Measurements from ENCODE around the gene SLC9A9. TPM values are rescaled to one million over a fixed set of nuclear protein-coding genes. Genes with fewer than 3 reads are reported as not detected.

SLC9A9 gene
- total and polyA plus RNA-seq, 9 of the 15 experiments (the other 6 are each of a cell fraction or from before 2014, with no cell fraction given) = 0.03 to 0.13 TPM; not detected in 7

- no peaks in the 10 kb centered on the region for H4K20me1 ChIP-seq (replicated peaks; ENCODE audit: control insufficient read depth, insufficient read depth, low read length)
- H3K36me3 ChIP-seq (ENCODE audit: control insufficient read depth, insufficient read depth, low read length) = no peaks in the 10 kb centered on the region
- BruUV-seq (replicated peaks) = no TSS peak
- H3K9ac ChIP-seq (ENCODE audit: insufficient read depth in 1 of 2, low read depth in 2 of 2, low read length in 2 of 2) = no peak overlapping the region
- H3K4me3 ChIP-seq = no peak overlapping the region
- H2AFZ ChIP-seq (ENCODE audit: low read depth, low read length) = 0 out of 2 replicates have a peak overlapping the region, but pooled peaks have one; percentile 53
- WGBS (ENCODE audit: insufficient coverage, low coverage, missing lambda C conversion rate) = 14% methylated on average over 1 of the region's 1 CpG
- H3K27me3 ChIP-seq (ENCODE audit: control insufficient read depth in 2 of 2, insufficient read depth in 2 of 2, low read length in 2 of 2) = peaks cover 0 to 6% of the 10 kb centered on the region in 2 experiments; a peak in 1 of 5 replicates
- FAIRE-seq = no peak
- no peaks in the 10 kb centered on the region for H3K79me2 ChIP-seq (ENCODE audit: control insufficient read depth, insufficient read depth, low read length)
- no peak overlapping the region for H3K4me2 ChIP-seq (ENCODE audit: insufficient read depth, low read length)
- no peaks in the 10 kb centered on the region for H3K9me1 ChIP-seq (ENCODE audit: control insufficient read depth, insufficient read depth, low read length)
- ChIA-PET CTCF (ENCODE audit: low intra/inter-chr PET ratio) (no interaction called here), POLR2A (no interaction called here)
- DNase-seq (ENCODE audit: extremely low read depth in 1 of 4, low spot score in 3 of 4) = no peak
- ATAC-seq = no peak
- no peak for TF ChIP-seq MTA2 (IDR thresholded peaks at IDR 0.05; ENCODE audit: low read depth)
- TF ChIP-seq RAD51 (IDR thresholded peaks at IDR 0.05; ENCODE audit: borderline replicate concordance, low read depth) = no peak
- no peak for TF ChIP-seq KLF1 (tag; IDR thresholded peaks at IDR 0.05)
- no peak for TF ChIP-seq HNRNPK (IDR thresholded peaks at IDR 0.05; ENCODE audit: low read depth, low read length, poor library complexity, severe bottlenecking)
- no peak for TF ChIP-seq JUN (IDR thresholded peaks at IDR 0.05; ENCODE audit: borderline replicate concordance, low read depth, low read length)
- no peak for TF ChIP-seq JUN (CRISPR knock-in tag; IDR thresholded peaks at IDR 0.05; ENCODE audit: borderline replicate concordance)
- TF ChIP-seq ZNF143 (CRISPR knock-in tag; IDR thresholded peaks at IDR 0.05) = no peak
- no peak for TF ChIP-seq EGR1 (conservative IDR thresholded peaks at IDR 0.05)
- TF ChIP-seq, protein P1, sequence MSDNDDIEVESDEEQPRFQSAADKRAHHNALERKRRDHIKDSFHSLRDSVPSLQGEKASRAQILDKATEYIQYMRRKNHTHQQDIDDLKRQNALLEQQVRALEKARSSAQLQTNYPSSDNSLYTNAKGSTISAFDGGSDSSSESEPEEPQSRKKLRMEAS (CRISPR knock-in tag; IDR thresholded peaks at IDR 0.05) = no peak
- no peak for TF ChIP-seq NUFIP1 (IDR thresholded peaks at IDR 0.05; ENCODE audit: partially characterized antibody)
- in situ Hi-C loops (cut with MboI) = no loop called here
- H3K9me3 ChIP-seq (replicated peaks; ENCODE audit: control insufficient read depth, insufficient read depth, low read depth, low read length) = no peaks in the 10 kb centered on the region
- no peak overlapping the region for H3K27ac ChIP-seq (ENCODE audit: extremely low read depth, low read depth, low read length)
- H3K4me1 ChIP-seq (replicated peaks in 1 of 2; ENCODE audit: control insufficient read depth in 2 of 2, insufficient read depth in 2 of 2, low read length in 2 of 2) = peaks cover 0 to 12% of the 10 kb centered on the region in 2 experiments; a peak in 2 of 5 replicates
- intact Hi-C loops (cut with micrococcal nuclease) = no loop called here
Measured at GRCh38 chr3:143439817-143440216, 408.5 kb downstream of the SLC9A9 start.
